Lung (tissue), 12 donors: ENCODE measurements around the gene ZBED4. TPM values are rescaled to one million over a fixed set of nuclear protein-coding genes. Genes with fewer than 3 reads are reported as not detected.

Source experiments
- ATAC-seq: fragments of 200-7000 bp; cut with Tn5 transposase; one replicate; pipeline ENCODE4 v1.9.1; 2020; ENCODE audit warnings: moderate number of reproducible peaks; ENCODE audit not compliant: insufficient read depth, low FRiP score
- DNase-seq, 3 donors: peaks; one replicate each; pipeline ENCODE4 v3.0.0-alpha.2; 2013 to 2017
- H3K27ac ChIP-seq, 2 donors: one replicate each; pipeline ENCODE4 v1.5.1; 2013; ENCODE audit warnings: mild to moderate bottlenecking in 2 of 2, moderate library complexity in 2 of 2, control low read depth in 1 of 2, inconsistent platforms in 1 of 2, low read depth in 1 of 2, low read length in 1 of 2
- H3K27me3 ChIP-seq, 3 donors: one replicate each; pipeline ENCODE4 v1.5.1; 2013; ENCODE audit warnings: low read length in 2 of 3; ENCODE audit not compliant: control insufficient read depth in 3 of 3, insufficient read depth in 3 of 3
- H3K36me3 ChIP-seq, 4 donors: one replicate each; pipeline ENCODE4 v1.5.1; 2013; ENCODE audit warnings: low read length in 4 of 4, mild to moderate bottlenecking in 1 of 4, moderate library complexity in 1 of 4; ENCODE audit not compliant: control insufficient read depth in 4 of 4, insufficient read depth in 4 of 4
- H3K4me1 ChIP-seq, 5 donors: one replicate each; pipeline ENCODE4 v1.5.1; 2013; ENCODE audit warnings: low read length in 5 of 5, mild to moderate bottlenecking in 2 of 5, moderate library complexity in 1 of 5; ENCODE audit not compliant: control insufficient read depth in 5 of 5, insufficient read depth in 5 of 5
- H3K4me3 ChIP-seq: one replicate; pipeline ENCODE4 v1.5.1; 2013; ENCODE audit warnings: mild to moderate bottlenecking, control low read depth, moderate library complexity
- H3K9ac ChIP-seq, 2 donors: one replicate each; pipeline ENCODE4 v1.5.1; 2013; ENCODE audit warnings: low read length in 2 of 2, control low read depth in 1 of 2; ENCODE audit not compliant: insufficient read depth in 1 of 2
- H3K9me3 ChIP-seq, 4 donors: one replicate each; pipeline ENCODE4 v1.5.1; 2013; ENCODE audit warnings: low read length in 3 of 4, mild to moderate bottlenecking in 1 of 4, moderate library complexity in 1 of 4; ENCODE audit not compliant: control insufficient read depth in 4 of 4, insufficient read depth in 3 of 4
- CTCF ChIP-seq: IDR thresholded peaks from 2 replicates; pipeline ENCODE4 v1.5.1; 2012; ENCODE audit warnings: mild to moderate bottlenecking; ENCODE audit errors: control extremely low read depth, extremely low read depth
- WGBS, 2 donors: extraction: QIAGEN DNeasy Blood & Tissue Kit; methylation state at CpG; one replicate each; pipeline ENCODE4 v1.1.7; 2013; 5-methylcytosine and 5-hydroxymethylcytosine counted together
- polyA plus RNA-seq, 2 donors: library from polyadenylated mRNA; stranded (reverse); fragments of 200-250 nt; gene quantifications; one replicate each; pipeline ENCODE4 v1.2.1, GENCODE V29; 2013
- total RNA-seq, 2 donors: library from RNA; depleted of rRNA in 1 of 2; stranded (reverse); fragments of >200 nt in 1 of 2; gene quantifications; one replicate each; pipeline ENCODE4 v1.2.1, GENCODE V29; 2014 to 2021
- donor health status: control.
- donor health status: control.
- donor health status: Bipolar disorder and iron deficiency.
- donor health status: healthy.
- donor health status: DM: yes; HTN: yes; CAD: no.

Gene ZBED4
- total and polyA plus RNA-seq, 4 donors: 3.9 to 13.2 (median 9.1) TPM

DNA sequence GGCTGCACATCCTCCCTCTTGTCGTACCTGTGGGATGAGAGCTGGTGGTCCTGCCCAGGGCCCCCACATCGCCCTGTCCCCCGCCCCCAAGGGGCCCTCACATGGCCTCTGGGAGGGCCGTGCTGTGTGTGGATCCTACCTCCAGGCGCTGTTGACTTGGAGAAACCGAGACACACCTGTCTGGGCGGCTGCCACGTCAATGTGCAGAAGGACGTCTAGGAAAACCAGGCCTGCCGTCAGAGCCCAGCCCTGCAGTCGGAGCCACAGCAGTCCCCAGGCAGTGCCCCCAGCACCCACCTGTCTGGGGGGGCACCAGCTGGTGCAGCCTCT, 50.4 kb downstream of the ZBED4 start:
- no peak for TF ChIP-seq CTCF
- DNase-seq (no peak), ATAC-seq (no peak)
- Histone ChIP-seq H3K4me3 (no peak overlapping the region), H3K9ac (no peak overlapping the region), H3K27me3 (no peaks in the 10 kb centered on the region), H3K27ac (no peak overlapping the region), H3K4me1 (no peaks in the 10 kb centered on the region), H3K9me3 (peaks cover 0 to 5% (median 2%) of the 10 kb centered on the region in 4 donors), H3K36me3 (peaks cover 0 to 46% (median 32%) of the 10 kb centered on the region in 4 donors)
- WGBS, 2 donors: 94 to 96% methylated on average over 11 of the region's 11 CpGs

- no peaks in the 10 kb centered on the region for H3K27me3 ChIP-seq
- WGBS, 2 donors: 94 to 97% methylated on average over 18 of the region's 18 CpGs
- ATAC-seq (no peak), DNase-seq (no peak)
- H3K4me1 ChIP-seq: no peaks in the 10 kb centered on the region
- peaks cover 0 to 5% (median 2%) of the 10 kb centered on the region in 4 donors for H3K9me3 ChIP-seq
- H3K27ac ChIP-seq: no peak overlapping the region
- TF ChIP-seq CTCF: no peak
- no peak overlapping the region for H3K9ac ChIP-seq
- no peak overlapping the region for H3K4me3 ChIP-seq
- H3K36me3 ChIP-seq: peaks cover 0 to 55% (median 32%) of the 10 kb centered on the region in 4 donors
Observed at GRCh38 chr22:49905465-49905864, 51.8 kb downstream of the ZBED4 start.

GRCh38 chr22:49906071-49906798, 52.6 kb downstream of the ZBED4 start:
- no peaks in the 10 kb centered on the region for H3K4me1 ChIP-seq
- WGBS, 2 donors: 94 to 96% methylated on average over 28 of the region's 28 CpGs
- H3K9me3 ChIP-seq: peaks cover 0 to 5% (median 2%) of the 10 kb centered on the region in 4 donors
- no peak overlapping the region for H3K9ac ChIP-seq
- H3K4me3 ChIP-seq: no peak overlapping the region
- H3K36me3 ChIP-seq: peaks cover 0 to 56% (median 31%) of the 10 kb centered on the region in 4 donors
- no peak overlapping the region for H3K27ac ChIP-seq
- TF ChIP-seq CTCF: no peak
- ATAC-seq (no peak), DNase-seq (no peak)
- no peaks in the 10 kb centered on the region for H3K27me3 ChIP-seq
